ENCODE measurements around the gene TNPO3. TPM values are rescaled to one million over a fixed set of nuclear protein-coding genes. Genes with fewer than 3 reads are reported as not detected.

The TNPO3 gene
- total and polyA plus RNA-seq, 2 of the 4 experiments (the other 2 are of a cell fraction) = 24.2 to 77.2 TPM

DNA sequence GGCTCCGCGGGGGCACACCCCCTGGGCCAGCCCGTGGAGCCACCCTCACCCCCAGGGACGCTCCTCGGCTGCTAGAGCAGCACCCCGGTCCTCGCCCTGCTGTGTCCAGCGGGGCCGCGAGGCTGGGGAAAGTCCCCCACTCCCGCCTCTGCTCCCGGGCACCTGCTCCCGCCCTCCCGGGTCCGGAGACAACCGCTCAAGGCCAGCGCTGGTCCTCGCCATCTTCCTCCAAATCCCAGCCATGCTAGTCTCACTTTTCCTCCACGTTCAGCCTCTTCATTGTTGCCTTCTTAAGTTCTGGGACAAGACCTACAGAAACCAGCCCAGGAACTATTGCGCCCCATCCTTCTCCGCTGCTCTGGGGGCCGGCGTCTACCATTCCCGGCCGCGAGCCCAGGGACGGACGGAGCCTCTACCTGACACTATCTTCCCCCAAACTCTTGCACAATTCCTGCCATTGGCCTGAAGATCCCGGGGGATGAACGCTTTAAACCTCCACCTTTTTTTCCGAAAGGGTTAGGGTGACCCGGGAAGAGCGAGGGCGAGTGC lies 139.6 kb downstream of the TNPO3 start:
- no peak overlapping the region for H2AFZ ChIP-seq (replicated peaks; ENCODE audit: low read length, poor library complexity)
- no peak overlapping the region for H3K23ac ChIP-seq (ENCODE audit: low read depth, low read length)
- H3K27ac ChIP-seq (ENCODE audit: insufficient read depth, low read length) = no peak overlapping the region
- POLR2A ChIA-PET (ENCODE audit: unreplicated experiment) = no interaction called here
- 0 out of 2 replicates have a peak, but pooled peaks cover 3% of the 10 kb centered on the region for H4K20me1 ChIP-seq (ENCODE audit: insufficient read depth, low read length)
- H3K14ac ChIP-seq (replicated peaks; ENCODE audit: low read depth, low read length) = no peak overlapping the region
- H2BK5ac ChIP-seq (ENCODE audit: low read depth, low read length, poor library complexity, severe bottlenecking) = no peak overlapping the region
- H3K4ac ChIP-seq (ENCODE audit: low read depth, low read length) = no peak overlapping the region
- H3K9me1 ChIP-seq (ENCODE audit: insufficient read depth, low read length) = no peaks in the 10 kb centered on the region
- no peak overlapping the region for H2AK9ac ChIP-seq (replicated peaks; ENCODE audit: low read depth, low read length, poor library complexity)
- DNase-seq (no peak), ATAC-seq (ENCODE audit: low read depth) (no peak; the same call in 1 of the 2 replicates)
- H4K8ac ChIP-seq (ENCODE audit: low read depth in 2 of 2, low read length in 2 of 2) = no peak overlapping the region
- TF ChIP-seq SMC3 (IDR thresholded peaks at IDR 0.05; ENCODE audit: low read depth, low read length) (no peak), RAD21 (IDR thresholded peaks at IDR 0.05; ENCODE audit: low read length) (no peak), CEBPB (IDR thresholded peaks at IDR 0.05; ENCODE audit: low read depth, low read length) (peak; percentile 20; the same call in 1 of the 2 replicates)
- H4K91ac ChIP-seq (ENCODE audit: insufficient read depth, low read depth, low read length) = no peak overlapping the region
- H3K56ac ChIP-seq (ENCODE audit: extremely low read depth, insufficient read depth, low read length) = no peak overlapping the region
- H3K9ac ChIP-seq (ENCODE audit: low read depth, low read length) = no peak overlapping the region
- peak overlapping the region; percentile 73 for H3K4me2 ChIP-seq (ENCODE audit: low read depth, low read length)
- H3K27me3 ChIP-seq (ENCODE audit: control insufficient read depth, insufficient read depth, low read length) = peaks cover 79% of the 10 kb centered on the region
- H3K9me3 ChIP-seq (ENCODE audit: control insufficient read depth, insufficient read depth, low read length) = peaks cover 5% of the 10 kb centered on the region
- 1% methylated on average over 26 of the region's 34 CpGs; no CpG with 5 or more reads in 1 of the 2 experiments for WGBS, 2 experiments (ENCODE audit: extremely low coverage in 2 of 2, insufficient read length in 1 of 2)
- in situ Hi-C loops (cut with MboI; ENCODE audit: low sequenced_read_pairs) = no loop called here
- H2BK15ac ChIP-seq (ENCODE audit: low read depth, low read length) = no peak overlapping the region
- H3K36me3 ChIP-seq (ENCODE audit: control insufficient read depth, insufficient read depth, low read length) = no peaks in the 10 kb centered on the region
- no peak overlapping the region for H3K18ac ChIP-seq (ENCODE audit: low read depth, low read length)
- no TSS peak for BruUV-seq (replicated peaks)
- no peak overlapping the region for H2BK20ac ChIP-seq (ENCODE audit: low read depth, low read length)
- intact Hi-C loops (cut with micrococcal nuclease) = no loop called here
- H2AK5ac ChIP-seq (ENCODE audit: low read depth, low read length) = no peak overlapping the region
- H2BK120ac ChIP-seq (ENCODE audit: low read depth, low read length) = no peak overlapping the region
- 0 out of 2 replicates have a peak overlapping the region, but pooled peaks have one; percentile 7 for H3K4me3 ChIP-seq (ENCODE audit: insufficient read depth, low read depth, low read length)
- H3K4me1 ChIP-seq (ENCODE audit: control insufficient read depth, insufficient read depth, low read length) = peaks cover 2% of the 10 kb centered on the region; the same call in 1 of the 2 replicates
- dilution Hi-C loops (cut with HindIII; ENCODE audit: low sequenced_read_pairs, unreplicated experiment) = no loop called here
- H4K5ac ChIP-seq (ENCODE audit: low read depth, low read length) = no peak overlapping the region
- no peaks in the 10 kb centered on the region for H3K79me1 ChIP-seq (ENCODE audit: low read depth in 1 of 2, low read length in 2 of 2)
- CTCF ChIA-PET = no interaction called here
